ENCODE data around the gene RPS16.

RPS16 gene

DNA sequence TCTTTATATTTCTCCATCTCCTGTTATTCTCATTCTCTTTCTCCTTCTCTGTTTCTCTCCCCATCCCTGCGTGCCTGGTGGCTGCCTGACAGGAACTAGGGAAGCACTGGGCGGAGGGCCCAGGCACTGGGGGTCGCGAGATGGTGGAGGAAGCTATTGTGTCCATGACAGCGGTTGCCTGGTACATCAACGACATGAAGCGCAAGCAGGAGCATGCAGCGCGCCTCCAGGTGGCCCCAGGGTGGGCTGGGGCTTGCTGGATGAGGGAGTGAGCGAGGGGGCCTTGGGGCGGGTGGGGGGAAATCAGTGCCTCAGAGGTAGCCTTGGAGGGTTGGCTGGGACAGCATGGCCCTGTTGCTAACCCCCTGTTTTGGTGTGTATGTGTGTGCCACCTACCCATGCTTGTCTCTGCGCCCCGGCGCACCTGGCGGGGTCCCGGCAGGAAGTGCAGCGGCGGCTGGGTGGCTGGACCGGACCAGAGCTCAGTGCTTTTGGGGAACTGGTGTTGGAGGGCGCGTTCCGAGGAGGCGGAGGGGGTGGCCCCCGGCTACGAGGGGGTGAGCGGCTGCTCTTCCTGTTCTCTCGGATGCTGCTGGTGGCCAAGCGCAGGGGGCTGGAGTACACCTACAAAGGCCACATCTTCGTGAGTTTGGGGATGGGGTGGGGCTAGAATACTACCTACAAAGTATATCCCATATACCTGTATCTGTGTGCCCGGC is 18.1 kb downstream of the RPS16 start:
- DNase-seq (ENCODE audit: low spot score), result no peak
- no peak overlapping the region for H3K4me3 ChIP-seq
- TF ChIP-seq CTCF (IDR thresholded peaks at IDR 0.05), result no peak
- H3K27ac ChIP-seq, result peak overlapping the region in 1 of 2 donors; percentile 38

- H3K27ac ChIP-seq, result peak overlapping the region in 1 of 2 donors; percentile 100
- DNase-seq (ENCODE audit: low spot score), result no peak
- peak overlapping the region; percentile 97 for H3K4me3 ChIP-seq
- no peak for TF ChIP-seq CTCF (IDR thresholded peaks at IDR 0.05)
Measured at GRCh38 chr19:39416152-39417120, 19.3 kb downstream of the RPS16 start.

DNA sequence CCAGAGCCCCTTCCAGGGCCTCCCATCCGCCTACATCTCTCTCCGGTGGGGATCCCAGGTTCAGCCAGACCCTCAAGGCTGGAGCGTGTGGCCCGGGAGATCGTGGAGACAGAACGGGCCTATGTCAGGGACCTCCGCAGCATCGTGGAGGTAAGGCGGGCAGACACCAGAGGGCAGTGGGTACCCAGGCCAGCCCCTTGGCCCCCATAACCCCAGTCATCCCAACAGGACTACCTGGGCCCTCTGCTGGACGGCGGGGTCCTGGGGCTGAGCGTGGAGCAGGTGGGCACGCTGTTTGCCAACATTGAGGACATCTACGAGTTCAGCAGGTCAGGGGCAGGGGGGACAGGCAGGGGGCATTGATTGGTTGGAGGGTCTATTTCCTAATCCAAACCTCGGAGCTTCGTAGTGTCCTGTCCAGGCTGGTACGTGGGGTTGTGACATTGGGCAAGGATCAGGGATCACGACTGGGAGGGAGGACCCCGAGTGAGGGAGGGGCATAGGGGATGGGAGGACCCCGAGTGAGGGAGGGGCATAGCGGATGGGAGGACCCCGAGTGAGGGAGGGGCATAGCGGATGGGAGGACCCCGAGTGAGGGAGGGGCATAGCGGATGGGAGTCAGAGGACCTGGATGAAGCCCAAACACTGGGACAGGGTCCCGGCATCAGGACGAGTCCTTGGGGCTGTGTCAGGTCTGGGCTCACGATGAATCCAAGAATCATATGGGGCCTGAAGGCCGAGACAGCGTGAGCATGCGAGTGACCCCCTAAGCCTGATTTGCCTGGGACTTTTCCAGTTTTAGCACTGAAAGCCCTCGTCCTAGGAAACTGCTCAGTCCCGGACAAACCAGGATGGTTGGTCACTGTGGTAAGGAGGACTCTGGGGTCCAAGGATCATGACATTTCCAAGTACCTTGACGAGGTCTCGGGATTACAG is 20.4 kb downstream of the RPS16 start:
- peak overlapping the region; percentile 97 for H3K4me3 ChIP-seq
- no peak for TF ChIP-seq CTCF (IDR thresholded peaks at IDR 0.05)
- DNase-seq (ENCODE audit: low spot score), result no peak
- H3K27ac ChIP-seq, result peak overlapping the region; percentile 99 to 100

DNA sequence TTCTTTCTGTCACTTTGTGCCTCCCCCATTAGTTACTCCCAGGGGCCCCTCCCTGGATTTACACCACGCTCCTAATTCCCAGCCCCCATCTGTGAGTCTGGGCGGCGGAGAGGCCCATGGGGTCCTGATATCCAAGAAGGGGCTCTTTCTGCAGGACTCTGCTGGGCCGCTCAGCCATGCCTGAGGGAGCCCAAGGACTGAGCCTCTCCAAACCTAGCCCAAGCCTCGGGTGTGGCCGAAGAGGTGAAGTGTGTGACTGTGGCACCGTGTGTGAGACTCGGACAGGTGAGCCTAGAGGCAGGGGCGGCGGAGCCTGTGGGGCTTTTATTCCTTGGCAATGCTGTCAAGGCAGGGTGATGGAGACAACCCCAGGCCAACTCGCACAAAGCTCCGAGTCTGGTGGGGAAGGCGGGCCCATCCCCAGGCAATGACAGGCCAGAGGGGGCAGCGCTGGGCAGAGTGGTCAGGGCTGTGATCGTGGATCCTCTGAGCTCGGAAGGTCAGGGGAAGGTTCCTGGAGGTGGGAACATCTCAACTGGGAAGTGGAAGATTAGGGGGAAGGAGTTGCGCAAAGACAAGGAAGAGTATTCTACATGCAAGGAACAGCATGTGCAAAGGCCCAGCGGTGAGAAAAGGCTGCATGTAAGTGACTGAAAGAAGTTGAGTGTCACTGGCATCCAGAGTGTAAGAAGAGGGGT is 21.7 kb downstream of the RPS16 start:
- no peak for TF ChIP-seq CTCF (IDR thresholded peaks at IDR 0.05)
- H3K4me3 ChIP-seq, result peak overlapping the region; percentile 97
- H3K27ac ChIP-seq, result peak overlapping the region; percentile 99 to 100
- no peak for DNase-seq (ENCODE audit: low spot score)

DNA sequence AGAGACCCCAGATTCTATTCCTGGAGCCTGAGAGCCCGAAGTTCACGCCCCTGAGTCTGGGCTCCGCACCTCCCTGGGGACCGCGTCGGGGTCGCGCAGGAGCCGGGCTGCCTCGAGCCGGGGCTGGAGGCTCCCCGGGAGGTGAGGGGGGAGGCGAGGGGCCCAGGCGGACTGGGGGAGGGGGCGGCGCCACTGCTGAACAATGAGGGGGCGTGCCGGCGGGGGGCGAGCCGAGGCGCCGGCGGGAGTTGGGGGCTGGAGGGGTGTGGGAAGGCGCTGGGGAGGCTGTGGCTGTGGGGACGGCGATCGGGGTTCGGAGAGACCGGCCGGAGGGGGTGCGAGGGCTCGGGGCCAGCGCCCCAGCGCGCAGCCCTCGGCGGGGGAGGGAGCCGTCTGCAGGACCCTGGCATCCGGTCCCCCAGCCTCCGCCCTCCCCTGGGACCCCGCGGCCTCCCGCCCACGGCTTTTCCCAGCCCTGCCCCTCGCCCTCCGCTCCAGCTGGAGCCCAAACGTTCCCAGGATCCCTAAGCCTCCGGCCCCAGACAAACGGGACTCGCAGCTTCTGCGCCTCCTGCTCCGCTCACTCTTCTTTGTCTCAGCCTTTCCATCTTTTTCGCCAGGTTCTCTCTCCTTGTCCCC is 22.4 kb downstream of the RPS16 start:
- peak overlapping the region; percentile 99 to 100 for H3K27ac ChIP-seq
- DNase-seq (ENCODE audit: low spot score), result no peak
- no peak for TF ChIP-seq CTCF (IDR thresholded peaks at IDR 0.05)
- peak overlapping the region; percentile 97 for H3K4me3 ChIP-seq

DNA sequence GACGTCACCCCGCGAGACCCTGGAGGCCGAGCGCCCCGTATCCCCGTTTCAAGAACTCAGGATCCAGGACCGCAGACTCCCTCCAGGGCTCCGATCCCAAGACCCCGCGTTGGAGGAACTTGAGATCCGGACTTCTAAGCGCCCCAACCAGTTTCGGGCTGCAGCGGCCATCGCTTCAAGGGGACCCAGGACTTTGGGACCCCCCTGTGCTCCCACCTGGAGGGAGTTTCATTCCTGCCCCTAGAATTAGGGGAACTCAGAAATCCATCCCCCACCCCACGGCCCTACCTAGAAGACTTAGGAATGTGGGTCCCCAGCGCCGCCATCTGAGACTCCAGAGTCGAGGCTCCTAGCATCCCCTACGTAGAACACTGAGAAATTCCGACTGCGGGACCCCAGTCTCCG is 22.9 kb downstream of the RPS16 start:
- TF ChIP-seq CTCF (IDR thresholded peaks at IDR 0.05), result peak; percentile 23
- no peak for DNase-seq (ENCODE audit: low spot score)

More for the DNA sequence above, 22.9 kb downstream of the RPS16 start:
- Histone ChIP-seq H3K4me3 (peak overlapping the region; percentile 97), H3K27ac (peak overlapping the region; percentile 99 to 100)
